ENCODE measurements around the gene CAMK1D. TPM values are rescaled to one million over a fixed set of nuclear protein-coding genes. Genes with fewer than 3 reads are reported as not detected.

The CAMK1D gene
- total and polyA plus RNA-seq, 2 experiments from 2014 or later: 2.0 to 3.8 TPM

DNA sequence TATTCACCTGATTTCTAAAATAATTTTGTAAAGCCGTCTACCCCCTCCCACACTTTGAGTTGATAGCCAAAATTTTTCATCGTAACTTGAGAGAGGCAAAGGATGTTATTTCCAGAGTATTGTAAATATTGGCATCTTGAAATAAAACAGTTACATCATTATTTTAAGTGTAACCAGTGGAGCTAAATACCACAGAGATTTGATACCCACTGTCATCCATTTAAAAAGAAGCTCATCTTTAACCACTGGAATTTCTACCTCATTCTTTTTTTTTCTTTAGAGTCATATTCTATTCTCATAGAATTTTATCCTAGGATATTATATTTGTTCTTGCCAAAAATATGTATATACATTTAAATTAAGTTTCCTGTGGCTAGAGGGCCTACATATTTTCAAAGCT is 48.6 kb downstream of the CAMK1D start:
- Histone ChIP-seq H3K4me1 (ENCODE audit: low read depth) (peaks cover 8% of the 10 kb centered on the region), H3K36me3 (no peaks in the 10 kb centered on the region), H3K4me3 (no peak overlapping the region), H3K9me3 (ENCODE audit: low read depth) (no peaks in the 10 kb centered on the region), H3K27ac (no peak overlapping the region), H3K27me3 (no peaks in the 10 kb centered on the region)
- no peak for DNase-seq (ENCODE audit: low read depth in 1 of 2, low spot score in 1 of 2)
- TF ChIP-seq, protein P1, sequence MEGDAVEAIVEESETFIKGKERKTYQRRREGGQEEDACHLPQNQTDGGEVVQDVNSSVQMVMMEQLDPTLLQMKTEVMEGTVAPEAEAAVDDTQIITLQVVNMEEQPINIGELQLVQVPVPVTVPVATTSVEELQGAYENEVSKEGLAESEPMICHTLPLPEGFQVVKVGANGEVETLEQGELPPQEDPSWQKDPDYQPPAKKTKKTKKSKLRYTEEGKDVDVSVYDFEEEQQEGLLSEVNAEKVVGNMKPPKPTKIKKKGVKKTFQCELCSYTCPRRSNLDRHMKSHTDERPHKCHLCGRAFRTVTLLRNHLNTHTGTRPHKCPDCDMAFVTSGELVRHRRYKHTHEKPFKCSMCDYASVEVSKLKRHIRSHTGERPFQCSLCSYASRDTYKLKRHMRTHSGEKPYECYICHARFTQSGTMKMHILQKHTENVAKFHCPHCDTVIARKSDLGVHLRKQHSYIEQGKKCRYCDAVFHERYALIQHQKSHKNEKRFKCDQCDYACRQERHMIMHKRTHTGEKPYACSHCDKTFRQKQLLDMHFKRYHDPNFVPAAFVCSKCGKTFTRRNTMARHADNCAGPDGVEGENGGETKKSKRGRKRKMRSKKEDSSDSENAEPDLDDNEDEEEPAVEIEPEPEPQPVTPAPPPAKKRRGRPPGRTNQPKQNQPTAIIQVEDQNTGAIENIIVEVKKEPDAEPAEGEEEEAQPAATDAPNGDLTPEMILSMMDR (IDR thresholded peaks at IDR 0.05; ENCODE audit: low read depth, low read length): no peak

GRCh38 chr10:12400266-12400931 is 51.1 kb downstream of the CAMK1D start:
- Histone ChIP-seq H3K27ac (no peak overlapping the region), H3K9me3 (ENCODE audit: low read depth) (no peaks in the 10 kb centered on the region), H3K4me1 (ENCODE audit: low read depth) (peaks cover 8% of the 10 kb centered on the region), H3K27me3 (no peaks in the 10 kb centered on the region), H3K36me3 (no peaks in the 10 kb centered on the region), H3K4me3 (no peak overlapping the region)
- no peak for DNase-seq (ENCODE audit: low read depth in 1 of 2, low spot score in 1 of 2)
- TF ChIP-seq, protein P1 (IDR thresholded peaks at IDR 0.05; ENCODE audit: low read depth, low read length): no peak

DNA sequence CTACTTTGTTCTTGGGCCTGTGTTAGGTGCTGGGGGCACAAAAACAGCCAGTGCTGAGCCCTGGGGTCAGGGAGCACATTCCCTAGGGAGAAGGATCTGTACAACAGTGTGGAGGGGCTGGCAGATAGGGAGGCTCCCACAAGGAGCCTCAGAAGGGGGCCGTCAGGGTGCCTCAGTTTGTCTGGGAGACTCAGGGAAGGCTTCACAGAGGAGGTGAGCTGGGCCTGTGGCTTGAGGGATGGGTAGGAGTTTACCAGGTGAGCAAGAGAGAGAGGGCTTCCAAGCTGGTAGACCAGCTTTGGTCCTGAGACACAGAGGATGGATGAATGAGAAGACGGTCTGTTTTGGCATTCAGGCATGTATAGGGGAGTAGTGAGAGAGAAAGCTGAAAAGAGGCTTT is 52.1 kb downstream of the CAMK1D start:
- no peak for DNase-seq (ENCODE audit: low read depth in 1 of 2, low spot score in 1 of 2)
- peaks cover 7% of the 10 kb centered on the region for H3K4me1 ChIP-seq (ENCODE audit: low read depth)
- no peaks in the 10 kb centered on the region for H3K27me3 ChIP-seq
- H3K4me3 ChIP-seq: no peak overlapping the region
- TF ChIP-seq, protein P1 (IDR thresholded peaks at IDR 0.05; ENCODE audit: low read depth, low read length): no peak
- no peaks in the 10 kb centered on the region for H3K9me3 ChIP-seq (ENCODE audit: low read depth)
- no peaks in the 10 kb centered on the region for H3K36me3 ChIP-seq
- no peak overlapping the region for H3K27ac ChIP-seq

DNA sequence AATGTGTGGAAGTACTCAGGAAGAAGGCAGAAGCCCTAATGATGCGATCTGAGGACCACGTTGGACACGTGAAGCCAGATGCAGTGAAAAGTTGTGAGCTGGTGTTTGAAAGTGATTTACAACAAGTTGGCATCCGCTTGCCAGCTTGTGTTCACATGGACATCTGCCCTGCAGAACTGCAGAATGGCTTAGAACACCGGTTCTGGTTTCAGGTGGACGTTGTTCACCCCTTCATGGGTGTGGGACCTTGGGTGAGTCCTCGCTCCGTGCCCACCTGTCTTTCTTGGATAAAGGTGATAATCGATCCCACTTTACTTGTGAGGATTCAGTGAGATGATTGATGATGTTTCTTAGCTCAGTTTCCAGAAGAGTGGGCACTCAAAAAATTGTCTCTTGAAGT is 53.8 kb downstream of the CAMK1D start:
- TF ChIP-seq, protein P1 (IDR thresholded peaks at IDR 0.05; ENCODE audit: low read depth, low read length): no peak
- Histone ChIP-seq H3K4me1 (ENCODE audit: low read depth) (no peaks in the 10 kb centered on the region), H3K4me3 (no peak overlapping the region), H3K36me3 (no peaks in the 10 kb centered on the region), H3K27ac (no peak overlapping the region), H3K27me3 (no peaks in the 10 kb centered on the region), H3K9me3 (ENCODE audit: low read depth) (no peaks in the 10 kb centered on the region)
- DNase-seq (ENCODE audit: low read depth in 1 of 2, low spot score in 1 of 2): no peak

DNA sequence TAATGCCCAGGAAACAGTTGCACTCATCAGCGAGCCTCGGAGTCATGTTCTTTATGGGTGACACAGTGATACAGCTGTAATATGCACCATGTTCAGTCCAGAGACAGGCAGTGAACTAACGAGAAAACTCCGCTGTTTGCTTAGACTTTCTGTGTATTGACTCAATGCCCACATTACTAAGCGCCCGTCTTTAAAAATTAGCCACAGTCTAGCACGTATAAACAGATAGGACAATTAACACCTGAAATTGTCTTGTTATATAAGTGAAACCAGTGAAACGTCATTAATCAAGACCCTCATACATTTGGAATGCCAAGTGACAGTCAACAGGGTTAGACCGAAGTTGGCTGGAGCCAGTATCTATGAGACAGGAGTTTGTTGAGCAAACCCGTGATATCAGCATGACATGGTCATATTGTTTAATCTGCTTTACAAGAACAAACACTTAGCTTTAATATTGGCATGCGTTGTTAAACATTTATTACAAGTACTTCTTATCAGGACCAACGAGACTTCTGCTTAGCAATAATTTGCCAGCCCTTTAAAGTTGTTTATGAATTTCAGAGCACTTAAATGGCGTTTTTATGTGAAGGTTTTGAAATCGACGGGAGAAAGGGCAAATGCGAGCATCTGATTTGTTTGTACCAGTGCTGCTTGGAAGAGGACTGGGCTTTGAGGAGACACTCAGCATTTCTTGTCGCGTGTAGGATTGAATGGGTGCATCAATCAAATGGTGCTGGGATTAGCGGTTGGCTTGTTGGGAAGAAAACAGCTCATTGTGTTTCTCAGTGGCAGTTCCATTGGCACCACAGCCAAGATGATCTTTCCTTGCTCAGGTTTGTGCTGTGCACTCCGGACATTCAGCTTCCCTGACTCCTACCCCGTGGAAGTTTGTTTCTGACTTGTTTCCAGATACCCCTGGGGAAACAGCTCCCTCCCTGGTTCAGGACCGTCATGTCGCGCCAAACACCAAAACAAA is 56.3 kb downstream of the CAMK1D start:
- TF ChIP-seq, protein P1 (IDR thresholded peaks at IDR 0.05; ENCODE audit: low read depth, low read length): no peak
- Histone ChIP-seq H3K27me3 (no peaks in the 10 kb centered on the region), H3K9me3 (ENCODE audit: low read depth) (no peaks in the 10 kb centered on the region), H3K27ac (no peak overlapping the region), H3K4me1 (ENCODE audit: low read depth) (no peaks in the 10 kb centered on the region), H3K36me3 (no peaks in the 10 kb centered on the region), H3K4me3 (no peak overlapping the region)
- no peak for DNase-seq (ENCODE audit: low read depth in 1 of 2, low spot score in 1 of 2)

Data from cardiac muscle cell (in vitro differentiated cells and primary cell).